DMS114 treated with DMSO at 0.1 percent for 48 hours (cell line): ENCODE data around the gene MAU2.
"Not testable (repeated sequence)": the region's sequence is repeated elsewhere in the genome, so short reads cannot be mapped to it uniquely, and the experiment has no call there.

Source experiments
- DNase-seq: peaks from one replicate; lab custom pipeline; 2025; ENCODE audit not compliant: unreplicated experiment; lab: John Stamatoyannopoulos, UW

The MAU2 gene

DNA sequence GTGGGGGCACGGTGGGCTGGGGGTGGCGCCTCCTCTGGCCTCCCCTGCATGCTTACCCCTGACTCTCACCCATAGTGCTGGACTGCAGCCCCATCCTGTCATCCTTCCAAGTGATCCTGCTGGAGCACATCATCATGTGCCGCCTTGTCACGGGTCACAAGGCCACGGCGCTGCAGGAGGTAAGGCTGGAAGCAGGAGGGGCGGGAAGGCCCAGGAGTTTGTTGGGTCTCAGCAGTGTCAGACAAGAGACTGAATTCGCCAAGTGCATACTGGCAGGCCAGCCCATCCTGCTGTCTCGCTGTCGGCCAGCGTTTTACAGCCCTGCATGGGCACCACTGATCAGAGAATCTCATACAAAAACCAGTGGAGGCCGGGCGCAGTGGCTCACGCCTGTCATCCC lies 23.1 kb downstream of the MAU2 start:
- no peak for DNase-seq

DNA sequence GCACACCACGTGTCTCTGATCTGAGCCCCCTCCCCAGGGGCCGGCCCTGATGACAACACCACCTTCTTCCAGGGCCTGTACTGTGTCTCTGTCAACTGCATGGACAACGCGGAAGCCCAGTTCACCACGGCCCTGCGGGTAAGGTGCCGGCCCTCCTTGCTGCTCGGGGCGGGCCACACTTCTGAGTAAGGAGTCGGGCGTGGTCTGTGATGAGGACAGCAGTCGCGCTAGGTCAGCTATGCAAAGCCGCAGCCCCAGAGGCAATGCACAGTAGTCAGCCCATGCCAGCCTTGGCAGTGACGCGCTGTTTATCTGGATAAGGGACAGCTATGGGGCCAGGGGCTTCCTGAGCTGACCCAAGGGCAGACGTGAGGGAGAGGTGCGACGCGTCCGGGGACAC lies 24.6 kb downstream of the MAU2 start:
- no peak for DNase-seq

DNA sequence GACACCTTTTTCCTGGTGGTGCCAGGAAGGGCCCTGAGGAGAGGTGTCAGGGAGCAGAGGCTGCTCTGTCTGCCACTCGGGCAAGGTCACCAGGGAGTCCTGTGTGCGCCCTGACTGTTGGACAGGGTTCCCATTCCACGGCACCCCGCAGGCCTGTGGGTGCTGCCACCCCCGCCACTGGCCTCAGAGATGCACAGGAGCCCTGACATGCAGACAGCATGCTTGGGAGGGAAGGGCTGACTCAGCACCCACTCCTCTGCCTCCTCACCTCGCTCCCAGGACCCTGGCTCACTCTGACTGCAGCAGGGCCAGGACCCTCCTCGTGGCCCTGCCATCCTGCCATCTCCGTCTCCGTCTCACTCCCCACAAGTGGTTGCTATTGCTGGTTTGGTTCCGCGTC lies 25.3 kb downstream of the MAU2 start:
- DNase-seq, result no peak

DNA sequence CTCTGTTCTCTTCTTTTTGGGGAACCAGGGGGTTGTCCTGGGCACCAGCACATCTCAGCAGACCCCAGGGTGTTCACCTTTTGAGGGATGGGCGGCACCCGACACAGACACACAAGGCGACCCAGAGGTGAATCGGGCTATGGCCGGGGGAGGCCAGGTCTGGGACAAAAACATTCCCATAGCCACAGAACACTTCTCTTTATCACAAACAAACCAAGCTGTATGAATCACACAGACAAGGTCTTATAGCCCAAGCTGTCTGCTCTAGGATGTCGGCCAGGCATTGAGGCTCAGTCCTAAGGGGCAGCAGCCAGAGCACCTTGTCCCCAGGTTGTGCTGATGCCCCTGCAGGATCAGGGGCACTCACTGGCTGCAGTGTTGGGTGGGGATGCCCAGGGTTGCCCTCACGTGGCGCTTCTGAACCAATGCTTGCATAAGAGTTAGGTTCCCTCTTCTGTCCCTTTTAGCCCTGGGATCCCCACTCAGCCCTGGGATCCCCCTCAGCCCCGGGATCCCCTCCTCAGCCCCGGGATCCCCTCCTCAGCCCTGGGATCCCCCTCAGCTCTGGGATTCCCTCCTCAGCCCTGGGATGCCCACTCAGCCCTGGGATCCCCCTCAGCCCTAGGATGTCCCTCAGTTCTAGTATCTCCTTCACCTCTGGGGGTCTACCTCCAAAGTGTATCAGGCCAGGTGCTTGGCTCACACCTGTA lies 26.9 kb downstream of the MAU2 start:
- no peak for DNase-seq

DNA sequence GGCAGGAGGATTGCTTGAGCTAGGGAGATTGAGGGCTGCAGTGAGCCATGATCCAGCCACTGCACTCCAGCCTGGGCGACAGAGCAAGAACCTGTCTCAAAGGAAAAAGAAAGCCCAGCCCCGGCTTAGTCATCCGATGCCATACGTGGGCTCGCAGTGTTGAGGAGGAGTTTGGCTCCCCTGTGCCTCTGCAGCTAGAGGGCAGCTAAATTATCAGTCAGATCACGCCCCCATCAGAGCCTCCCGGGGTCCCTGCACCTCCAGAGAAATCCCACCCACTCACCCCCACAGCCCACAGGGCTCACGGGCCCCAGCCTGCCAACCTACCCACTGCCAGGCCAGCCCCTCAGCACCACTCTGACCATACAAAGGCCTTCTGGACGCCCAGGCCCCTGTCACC lies 27.6 kb downstream of the MAU2 start:
- no peak for DNase-seq

DNA sequence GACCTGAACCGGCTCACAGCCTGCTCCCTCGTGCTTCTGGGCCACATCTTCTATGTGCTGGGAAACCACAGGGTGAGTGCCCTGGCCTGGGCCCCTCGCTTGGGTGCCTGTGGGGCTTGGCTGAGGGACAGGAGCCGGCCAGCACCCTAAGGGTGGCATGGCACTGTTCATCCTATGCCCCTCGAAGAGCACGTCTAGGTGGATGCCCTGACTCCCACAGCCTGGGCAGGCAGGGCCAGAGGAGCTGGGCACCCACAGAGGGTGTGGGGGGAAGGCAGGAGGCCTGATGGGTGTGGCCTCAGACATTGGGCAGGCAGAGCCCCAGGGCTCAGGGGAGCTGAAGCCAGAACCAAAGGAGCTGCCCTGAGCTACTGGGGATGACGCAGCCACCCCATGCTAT lies 28.7 kb downstream of the MAU2 start:
- DNase-seq, result no peak

DNA sequence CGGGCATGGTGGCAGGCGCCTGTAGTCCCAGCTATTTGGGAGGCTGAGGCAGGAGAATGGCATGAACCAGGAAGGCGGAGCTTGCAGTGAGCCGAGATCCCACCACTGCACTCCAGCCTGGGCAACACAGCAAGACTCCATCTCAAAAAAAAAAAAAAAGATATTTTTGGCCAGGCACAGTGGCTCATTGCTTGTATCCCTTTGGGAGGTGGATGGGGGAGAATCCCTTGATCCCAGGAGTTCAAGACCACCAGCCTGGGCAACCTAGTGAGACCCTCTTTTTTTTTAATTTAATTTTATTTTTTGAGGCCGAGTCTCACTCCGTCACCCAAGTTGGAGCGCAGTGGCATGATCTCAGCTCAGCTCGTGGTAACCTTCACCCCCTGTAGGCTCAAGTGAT lies 30.1 kb downstream of the MAU2 start:
- DNase-seq, result not testable (repeated sequence)

DNA sequence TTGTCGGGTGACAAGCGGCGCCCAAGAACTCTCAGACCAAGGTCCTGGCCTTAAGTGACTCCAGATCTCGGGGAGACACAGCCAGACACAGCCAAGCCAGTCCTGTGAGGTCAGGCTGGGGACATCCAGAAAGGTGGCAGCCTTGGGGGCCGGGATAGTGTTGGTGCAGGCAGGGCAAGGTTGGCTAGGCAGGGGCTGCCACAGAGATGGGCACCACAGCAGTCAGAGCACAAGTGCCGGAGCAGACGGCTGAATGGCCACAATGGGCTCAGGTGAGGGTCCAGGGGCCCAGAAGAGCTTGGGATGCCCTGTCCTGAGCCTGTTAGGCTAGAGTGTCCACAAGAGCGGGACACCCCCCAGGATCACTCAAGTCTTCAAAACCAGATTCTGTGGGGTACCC lies 32.2 kb downstream of the MAU2 start:
- no peak for DNase-seq

DNA sequence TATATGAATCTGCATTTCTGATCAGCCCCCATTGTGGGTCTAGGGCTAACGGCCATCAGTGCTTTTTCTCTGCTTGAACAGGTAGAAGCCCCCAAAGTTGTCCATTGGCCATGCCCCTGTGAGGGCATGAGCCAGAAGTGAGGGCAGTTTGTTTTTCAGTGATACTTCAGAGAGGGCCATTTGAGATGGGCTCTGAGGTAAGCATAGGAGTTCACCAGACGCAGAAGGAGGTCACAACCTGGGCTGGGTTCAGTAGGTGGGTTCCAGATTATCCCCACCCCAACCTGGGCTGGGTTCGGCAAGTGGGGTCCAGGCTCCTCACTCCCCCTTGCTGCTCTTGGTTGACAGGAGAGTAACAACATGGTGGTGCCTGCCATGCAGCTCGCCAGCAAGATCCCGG lies 33.4 kb downstream of the MAU2 start:
- no peak for DNase-seq

DNA sequence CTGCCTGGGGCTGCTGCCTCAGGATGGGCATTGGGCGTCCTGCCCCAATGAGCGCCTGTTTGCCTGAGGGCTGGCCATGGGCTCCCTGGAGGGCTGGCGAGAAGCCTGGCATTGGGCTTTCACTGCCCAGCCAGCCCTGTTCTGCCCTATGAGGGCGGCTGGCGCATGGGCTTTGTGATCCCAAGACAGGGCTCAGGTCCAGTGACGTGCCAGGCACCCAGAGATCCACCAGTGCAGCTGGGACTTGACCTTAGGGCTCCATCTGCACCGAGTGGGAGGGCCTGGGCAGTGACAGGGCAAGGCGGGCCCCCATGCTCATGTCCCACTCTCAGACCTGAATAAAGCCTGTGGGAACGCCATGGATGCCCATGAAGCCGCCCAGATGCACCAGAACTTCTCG lies 34.3 kb downstream of the MAU2 start:
- no peak for DNase-seq

DNA sequence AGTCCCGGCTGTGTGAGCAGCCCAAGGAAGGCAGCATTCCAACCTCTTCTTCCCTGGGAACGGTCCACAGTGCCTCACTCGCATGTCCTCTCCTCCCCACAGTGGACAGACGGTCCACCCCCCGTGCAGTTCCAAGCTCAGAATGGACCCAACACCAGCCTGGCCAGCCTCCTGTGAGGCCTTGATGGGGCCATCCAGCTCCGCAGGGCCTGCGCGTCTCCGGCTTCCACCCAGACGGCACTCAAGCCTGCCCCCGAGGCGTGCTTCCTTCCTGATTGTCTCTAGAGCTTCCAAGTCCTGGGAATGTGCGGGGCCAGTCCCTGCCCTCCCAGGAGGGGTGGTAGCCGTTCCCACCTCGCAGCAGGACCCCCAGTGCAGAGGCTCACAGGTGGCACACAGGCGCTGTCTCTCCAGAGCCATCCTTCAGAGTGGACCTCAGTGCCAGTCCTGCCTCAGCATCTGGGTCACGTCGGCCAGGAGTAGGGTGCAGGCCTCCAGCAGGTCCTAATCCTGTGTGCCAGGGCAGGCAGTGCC lies 35.0 kb downstream of the MAU2 start:
- DNase-seq, result no peak

DNA sequence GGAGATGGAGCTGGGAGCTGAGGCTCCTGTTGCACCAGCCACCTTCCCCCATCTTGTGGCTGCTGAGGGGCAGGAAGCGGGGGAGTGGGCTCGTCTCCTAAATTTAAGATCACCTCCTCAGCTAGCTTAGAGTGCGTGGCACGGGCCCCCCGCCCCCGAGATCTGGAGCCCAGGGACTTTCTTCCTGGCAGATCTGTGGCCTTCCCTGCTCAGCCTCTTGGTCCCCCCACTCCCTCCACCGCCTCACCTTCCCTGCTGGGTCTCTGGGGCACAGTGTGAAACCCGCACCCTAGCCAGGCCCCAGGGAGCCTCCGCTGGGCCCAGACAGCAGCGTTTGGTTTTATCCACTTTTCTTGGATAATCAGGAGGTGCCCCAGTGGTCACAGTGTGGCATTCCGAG lies 35.9 kb downstream of the MAU2 start:
- DNase-seq, result no peak

DNA sequence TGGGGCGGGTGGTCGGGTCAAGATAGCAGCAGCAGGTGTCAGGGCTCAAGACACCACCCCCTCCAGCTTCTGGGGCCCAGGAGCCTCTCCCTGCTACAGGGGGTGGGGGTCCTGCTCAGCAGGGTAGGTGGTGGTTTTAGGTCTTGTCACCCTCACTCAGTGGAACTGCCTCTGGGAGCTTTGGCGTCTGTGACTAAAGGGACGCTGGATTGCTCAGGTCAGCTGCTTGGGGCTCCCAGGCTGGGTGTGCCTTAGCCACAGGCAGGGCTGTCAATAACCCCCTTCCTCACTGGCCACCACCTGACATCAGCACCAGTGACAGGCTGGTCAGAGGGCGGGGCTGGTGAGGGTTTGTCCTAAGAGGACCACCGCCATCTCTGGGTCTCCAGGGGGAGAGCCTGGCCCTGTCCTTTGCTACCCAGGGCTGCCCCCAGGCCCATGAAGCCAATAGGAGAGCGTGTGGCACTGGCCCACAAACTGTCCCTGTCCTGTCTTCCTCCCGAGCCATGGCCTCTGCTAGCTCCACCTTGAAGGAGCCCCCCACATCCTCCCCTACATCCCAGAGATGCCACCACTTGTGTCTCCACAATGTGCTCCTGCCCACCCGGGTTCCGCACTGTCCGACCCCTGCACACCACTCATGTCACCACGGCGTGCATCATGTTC lies 36.4 kb downstream of the MAU2 start:
- DNase-seq, result no peak

DNA sequence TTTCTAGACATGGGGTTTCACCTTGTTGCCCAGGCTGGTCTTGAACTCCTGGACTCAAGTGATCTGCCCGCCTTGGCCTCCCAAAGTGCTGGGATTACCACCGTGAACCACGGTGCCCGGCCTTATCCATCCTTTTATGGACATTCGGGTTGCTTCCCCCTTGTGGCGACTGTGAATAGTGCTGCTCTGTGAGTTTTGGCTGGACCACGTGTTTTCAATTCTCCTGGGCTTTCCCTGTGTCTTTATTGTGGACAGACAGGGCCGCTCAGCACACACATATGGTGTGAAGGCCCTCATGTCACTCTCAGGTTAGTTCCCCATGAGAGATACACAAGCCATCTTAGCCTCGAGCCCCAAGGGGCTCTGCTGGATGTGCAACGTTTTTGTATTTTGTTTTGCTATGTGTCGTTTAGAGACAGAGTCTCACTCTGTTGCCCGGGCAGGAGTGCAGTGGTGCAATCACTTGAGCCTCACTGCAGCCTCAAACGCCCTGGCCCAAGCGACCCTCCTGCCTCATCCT lies 40.5 kb downstream of the MAU2 start:
- DNase-seq, result peak; percentile 86

DNA sequence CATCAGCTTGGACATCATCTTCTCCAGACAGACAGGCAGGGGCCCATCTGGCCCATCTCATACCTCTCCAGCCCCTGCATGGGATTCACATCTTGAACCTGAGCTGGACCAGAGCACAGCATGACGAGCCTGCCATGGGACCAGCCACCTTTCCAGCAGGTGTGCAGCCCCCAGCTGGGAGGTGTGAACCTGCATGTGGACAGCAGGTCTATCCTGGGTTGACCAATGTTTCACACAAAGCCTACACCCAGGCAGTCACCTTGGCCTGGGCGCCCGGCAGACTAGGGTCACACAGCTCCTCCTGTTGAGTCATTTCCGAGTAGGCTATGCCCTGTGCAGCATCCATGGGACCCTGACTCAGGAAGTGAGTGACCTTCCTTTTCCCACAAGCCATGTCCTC lies 41.4 kb downstream of the MAU2 start:
- no peak for DNase-seq

DNA sequence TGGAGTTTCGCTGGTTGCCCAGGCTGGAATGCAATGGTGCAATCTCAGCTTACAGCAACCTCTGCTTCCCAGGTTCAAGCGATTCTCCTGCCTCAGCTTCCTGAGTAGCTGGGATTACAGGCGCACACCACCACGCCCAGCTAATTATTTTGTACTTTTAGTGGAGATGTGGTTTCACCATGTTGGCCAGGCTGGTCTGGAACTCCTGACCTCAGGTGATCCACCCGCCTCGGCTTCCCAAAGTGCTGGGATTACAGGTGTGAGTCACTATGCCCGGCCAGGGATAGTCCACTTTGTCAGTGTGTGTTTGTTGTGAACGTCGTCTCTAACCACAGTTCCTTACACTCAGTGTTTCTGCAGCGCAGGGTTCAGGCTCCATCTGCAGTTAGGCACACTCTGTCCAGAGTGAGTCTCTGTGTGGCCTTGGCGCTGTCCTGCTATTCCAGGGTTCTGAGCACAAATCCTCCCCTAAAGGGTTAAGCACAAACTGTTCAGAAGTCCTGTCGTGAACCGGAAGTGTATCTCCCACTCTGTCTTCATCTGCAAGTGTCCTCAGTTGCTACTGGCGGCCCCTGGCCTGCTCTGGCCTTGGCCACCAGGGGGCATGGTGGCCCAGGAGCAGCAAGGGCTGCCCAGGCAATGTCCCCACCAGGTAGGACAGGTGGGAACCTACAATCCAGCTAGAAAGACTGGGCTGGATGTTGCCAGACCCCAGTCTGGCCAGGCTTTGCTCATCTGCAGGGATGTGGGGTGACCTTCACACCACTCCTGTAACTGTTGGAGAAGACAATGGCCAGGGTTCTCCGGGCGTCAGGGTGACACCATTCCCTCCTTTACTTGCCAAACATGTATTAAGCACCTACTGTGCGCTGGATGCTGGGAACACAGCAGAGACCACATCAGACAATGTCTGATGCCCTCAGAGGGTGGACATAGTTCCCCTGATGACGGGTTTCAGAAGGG lies 46.1 kb downstream of the MAU2 start:
- peak; percentile 59 for DNase-seq

DNA sequence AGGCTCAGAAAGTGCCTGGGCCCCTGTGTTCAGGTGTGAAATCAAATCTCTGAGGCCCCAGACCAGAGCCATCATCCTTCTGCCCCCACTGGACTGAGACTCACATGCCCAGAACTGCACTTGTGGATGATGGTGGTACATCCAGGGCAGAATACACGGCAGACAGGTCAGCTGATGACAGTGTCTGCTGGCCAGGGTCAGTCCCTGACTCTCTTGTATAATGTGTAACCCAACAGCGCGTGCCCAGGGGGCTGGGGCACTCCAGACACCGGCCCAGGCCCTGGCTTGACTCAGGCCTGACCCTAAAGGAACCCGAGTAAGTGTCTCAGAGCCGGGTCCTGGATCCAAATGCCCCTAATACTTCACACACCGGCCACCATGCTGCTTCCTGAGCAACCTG lies 47.5 kb downstream of the MAU2 start:
- no peak for DNase-seq

DNA sequence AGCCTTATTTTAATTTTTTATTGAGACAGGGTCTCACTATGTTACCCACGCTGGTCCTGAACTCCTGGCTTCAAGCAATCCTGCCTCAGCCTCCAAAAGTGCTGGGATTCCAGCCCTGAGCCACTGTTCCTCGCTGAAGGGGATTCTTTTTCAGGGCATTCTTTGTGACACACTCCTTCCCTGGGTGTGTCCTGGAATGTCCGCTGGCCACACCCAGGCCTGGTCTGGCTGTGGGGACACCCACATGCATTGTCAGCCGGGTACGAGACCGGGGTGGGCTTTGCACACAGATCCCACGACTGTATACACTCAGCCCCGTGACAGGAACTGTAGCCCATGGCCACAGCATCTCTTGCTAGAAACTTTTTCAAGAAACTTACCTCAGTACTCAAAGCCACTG lies 50.4 kb downstream of the MAU2 start:
- DNase-seq, result no peak

DNA sequence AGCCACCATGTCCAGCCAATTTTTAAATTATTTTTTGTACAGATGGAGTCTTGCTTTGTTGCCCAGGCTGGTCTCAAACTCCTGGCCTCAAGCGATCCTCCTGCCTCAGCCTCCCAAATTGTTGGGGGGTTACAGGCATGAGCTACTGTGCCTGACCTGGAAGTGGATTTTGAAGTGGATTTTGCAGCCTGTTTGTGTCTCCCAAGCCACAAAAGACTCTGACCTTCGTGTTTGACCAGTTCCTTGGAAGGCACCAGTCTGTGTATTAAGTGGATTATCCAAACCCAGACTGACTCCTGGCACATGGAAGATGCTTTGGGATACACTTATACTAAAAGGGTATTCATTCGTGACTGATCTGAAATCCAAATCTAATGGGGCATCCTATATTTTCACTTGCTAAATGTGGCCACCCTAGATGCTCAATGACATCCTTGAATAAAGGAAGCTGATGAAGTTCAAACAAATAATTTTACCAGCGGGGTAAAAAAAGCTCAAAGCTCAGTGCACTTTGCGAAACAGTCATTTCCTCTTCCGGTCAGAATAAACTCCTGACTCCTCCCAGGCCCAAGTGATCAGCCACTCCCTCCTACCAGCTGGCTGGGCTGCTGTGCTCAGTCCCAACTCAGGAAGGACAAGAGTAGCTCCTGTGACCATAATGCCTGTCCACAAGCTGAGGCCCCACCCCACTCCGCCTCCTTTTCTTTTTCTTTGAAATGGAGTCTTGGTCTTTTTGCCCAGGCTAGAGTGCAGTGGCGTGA lies 52.2 kb downstream of the MAU2 start:
- no peak for DNase-seq

DNA sequence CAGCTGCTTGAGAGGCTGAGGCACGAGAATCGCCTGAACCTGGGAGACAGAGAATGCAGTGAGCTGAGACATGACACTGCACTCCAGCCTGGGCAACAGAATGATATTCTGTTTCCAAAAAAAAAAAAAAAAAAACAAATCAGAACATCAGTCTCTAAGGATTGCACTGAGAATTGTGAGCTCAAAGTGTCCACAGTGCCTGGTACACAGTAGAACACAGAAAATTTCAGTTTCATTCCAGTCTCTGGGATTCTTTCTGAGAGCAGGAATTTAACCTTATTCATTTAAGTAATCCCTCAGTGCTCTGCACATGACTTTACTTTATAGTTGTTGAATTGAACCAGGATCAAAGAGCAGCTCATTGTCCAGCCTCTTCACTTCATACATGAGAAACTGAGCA lies 58.9 kb downstream of the MAU2 start:
- no peak for DNase-seq

DNA sequence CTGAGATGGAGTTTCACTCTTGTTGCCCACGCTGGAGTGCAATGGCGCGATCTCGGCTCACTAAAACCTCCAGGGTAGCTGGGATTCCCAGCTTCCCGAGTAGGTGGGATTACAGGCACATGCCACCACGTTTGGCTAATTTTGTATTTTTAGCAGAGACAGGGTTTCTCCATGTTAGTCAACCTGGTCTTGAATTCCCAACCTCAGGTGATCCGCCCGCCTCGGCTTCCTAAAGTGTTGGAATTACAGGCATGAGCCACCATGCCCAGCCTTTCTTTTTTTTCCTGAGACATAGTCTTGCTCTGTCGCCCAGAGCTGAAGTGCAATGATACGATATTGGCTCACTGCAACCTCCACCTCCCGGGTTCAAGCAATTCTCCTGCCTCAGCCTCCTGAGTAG lies 59.7 kb downstream of the MAU2 start:
- DNase-seq, result not testable (repeated sequence)
